ENCODE measurements around the gene HMGCS1.

Gene HMGCS1

DNA sequence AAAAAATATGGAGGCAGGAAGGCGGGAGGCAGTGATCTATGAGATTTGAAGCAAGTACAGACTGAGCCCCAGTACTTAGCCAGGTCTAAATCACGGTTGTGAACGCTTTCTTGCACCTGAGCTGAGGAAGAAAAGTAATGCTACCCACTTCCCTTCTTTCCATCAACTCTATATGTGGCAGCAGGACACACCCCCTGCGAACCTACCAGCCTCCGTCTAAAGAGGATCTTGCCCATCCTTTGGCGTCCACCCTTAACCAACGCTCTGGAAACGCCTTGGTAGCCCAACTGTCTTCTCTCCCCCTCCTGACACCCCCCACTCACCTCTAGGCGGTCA is 545 bp downstream of the HMGCS1 start:
- H3K27ac ChIP-seq, result peak overlapping the region; percentile 91
- TF ChIP-seq, protein P1, sequence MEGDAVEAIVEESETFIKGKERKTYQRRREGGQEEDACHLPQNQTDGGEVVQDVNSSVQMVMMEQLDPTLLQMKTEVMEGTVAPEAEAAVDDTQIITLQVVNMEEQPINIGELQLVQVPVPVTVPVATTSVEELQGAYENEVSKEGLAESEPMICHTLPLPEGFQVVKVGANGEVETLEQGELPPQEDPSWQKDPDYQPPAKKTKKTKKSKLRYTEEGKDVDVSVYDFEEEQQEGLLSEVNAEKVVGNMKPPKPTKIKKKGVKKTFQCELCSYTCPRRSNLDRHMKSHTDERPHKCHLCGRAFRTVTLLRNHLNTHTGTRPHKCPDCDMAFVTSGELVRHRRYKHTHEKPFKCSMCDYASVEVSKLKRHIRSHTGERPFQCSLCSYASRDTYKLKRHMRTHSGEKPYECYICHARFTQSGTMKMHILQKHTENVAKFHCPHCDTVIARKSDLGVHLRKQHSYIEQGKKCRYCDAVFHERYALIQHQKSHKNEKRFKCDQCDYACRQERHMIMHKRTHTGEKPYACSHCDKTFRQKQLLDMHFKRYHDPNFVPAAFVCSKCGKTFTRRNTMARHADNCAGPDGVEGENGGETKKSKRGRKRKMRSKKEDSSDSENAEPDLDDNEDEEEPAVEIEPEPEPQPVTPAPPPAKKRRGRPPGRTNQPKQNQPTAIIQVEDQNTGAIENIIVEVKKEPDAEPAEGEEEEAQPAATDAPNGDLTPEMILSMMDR (conservative IDR thresholded peaks at IDR 0.05), result no peak

DNA sequence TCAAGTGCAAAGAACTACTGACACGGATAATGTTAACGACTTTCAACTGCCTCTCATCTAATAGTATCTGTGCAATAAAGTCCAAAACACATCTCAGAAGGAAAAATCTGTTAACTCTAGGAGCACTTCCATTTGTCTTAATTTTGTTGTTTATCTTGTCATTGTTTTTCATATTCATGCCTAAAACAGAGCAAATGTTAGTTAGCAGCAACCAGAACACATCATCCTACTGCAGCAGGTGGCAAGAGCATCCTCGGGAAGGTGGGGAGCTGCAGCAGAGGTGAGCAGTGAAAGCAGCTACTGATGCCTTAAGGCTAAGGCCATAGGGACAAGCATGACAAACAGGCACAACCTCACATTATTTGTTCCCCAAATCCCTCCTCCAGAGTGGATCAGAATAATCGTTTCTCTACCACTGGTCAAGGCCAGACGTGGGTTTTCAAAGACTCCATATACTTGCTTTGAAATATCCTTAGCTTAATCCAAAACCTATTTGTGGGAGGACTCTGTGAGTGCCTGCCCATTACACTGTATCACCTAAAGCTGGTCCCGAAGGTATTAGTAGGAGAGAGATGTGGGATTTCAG is 1.0 kb downstream of the HMGCS1 start:
- TF ChIP-seq, protein P1 (conservative IDR thresholded peaks at IDR 0.05), result no peak
- peak overlapping the region; percentile 91 for H3K27ac ChIP-seq

DNA sequence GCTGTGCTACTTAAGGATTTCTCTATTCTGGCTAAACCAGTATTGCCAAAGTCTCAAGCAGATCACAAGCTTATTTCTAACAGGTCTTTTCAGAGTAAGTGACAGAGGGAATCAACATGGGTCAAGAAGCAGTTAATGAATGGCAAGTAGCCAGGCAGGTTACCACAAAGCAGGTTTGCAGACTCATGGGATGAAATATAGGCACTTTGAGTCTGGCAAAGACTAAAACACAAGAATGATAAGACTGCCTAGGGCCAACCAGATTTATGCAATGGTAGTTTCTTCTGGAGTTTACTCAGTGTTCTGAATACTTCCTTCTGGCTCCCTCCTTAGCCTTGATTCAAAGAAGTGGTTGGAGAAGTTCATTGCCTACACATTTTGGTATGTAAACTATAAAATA is 3.6 kb downstream of the HMGCS1 start:
- TF ChIP-seq, protein P1 (conservative IDR thresholded peaks at IDR 0.05), result no peak

DNA sequence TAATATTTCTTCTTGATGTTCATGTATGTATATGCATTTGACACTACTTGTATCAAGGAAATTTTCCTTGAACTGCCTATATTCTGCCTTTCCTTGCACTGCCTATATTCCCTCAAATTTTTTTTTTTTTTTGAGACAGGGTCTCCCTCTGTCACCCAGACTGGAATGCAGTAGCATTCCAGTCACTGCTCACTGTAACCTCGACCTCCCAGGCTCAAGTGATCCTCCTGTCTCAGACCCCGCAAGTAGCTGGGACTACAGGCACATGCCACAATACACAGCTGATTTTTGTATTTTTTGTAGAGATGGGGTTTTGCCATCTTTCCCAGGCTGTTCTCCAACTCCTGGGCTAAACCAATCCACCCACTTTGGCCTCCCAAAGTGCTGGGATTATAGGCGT is 4.1 kb downstream of the HMGCS1 start:
- peak overlapping the region; percentile 91 for H3K27ac ChIP-seq
- TF ChIP-seq, protein P1 (conservative IDR thresholded peaks at IDR 0.05), result no peak

More for the DNA sequence above, 3.6 kb downstream of the HMGCS1 start:
- peak overlapping the region; percentile 91 for H3K27ac ChIP-seq

DNA sequence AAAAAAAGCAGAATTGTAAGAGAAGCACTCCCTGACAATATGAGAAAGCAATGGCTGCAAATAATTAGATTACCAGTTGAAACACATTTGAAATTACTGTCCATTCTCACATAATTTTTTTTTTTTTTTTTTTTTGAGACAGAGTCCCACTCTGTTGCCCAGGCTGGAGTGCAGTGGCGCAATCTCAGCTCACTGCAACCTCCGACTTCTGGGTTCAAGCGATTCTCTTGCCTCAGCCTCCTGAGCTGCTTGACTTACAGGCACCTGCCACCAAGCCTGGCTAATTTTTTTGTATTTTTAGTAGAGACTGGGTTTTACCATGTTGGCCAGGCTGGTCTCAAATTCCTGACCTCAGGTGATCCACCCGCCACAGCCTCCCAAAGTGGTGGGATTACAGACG is 6.3 kb downstream of the HMGCS1 start:
- peak overlapping the region; percentile 29; the same call in 1 of the 2 replicates for H3K27ac ChIP-seq

DNA sequence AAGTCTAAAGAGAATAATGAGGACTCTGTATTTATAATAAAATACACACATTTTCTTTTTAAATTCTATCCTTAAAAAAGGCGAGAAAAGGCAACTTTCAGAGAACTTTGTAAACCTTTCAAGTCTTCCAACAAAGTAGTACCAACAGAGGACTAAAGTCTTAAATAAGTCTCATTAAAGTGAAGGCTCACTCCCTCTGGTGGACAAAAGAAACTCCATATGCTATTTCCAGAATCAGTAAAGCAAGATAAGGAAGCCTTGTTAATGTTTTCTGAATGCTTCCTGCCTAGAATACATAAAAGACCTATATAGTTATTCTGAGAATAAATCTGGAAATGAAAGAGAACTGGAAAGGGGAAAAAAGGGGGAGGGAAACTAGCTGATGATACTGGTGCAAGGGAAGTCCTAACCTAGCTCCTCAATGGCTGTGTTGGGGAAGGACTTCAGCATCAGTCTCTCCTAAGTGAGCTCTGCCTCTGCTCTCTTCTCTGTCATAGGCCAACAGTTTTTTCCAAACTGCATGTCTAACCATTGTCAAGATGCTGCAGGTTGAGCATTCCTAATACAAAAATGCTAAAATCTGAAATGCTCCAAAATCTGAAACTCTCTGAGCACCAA is 7.2 kb downstream of the HMGCS1 start:
- H3K27ac ChIP-seq, result peak overlapping the region; percentile 29
- TF ChIP-seq, protein P1 (conservative IDR thresholded peaks at IDR 0.05), result peak; percentile 89

DNA sequence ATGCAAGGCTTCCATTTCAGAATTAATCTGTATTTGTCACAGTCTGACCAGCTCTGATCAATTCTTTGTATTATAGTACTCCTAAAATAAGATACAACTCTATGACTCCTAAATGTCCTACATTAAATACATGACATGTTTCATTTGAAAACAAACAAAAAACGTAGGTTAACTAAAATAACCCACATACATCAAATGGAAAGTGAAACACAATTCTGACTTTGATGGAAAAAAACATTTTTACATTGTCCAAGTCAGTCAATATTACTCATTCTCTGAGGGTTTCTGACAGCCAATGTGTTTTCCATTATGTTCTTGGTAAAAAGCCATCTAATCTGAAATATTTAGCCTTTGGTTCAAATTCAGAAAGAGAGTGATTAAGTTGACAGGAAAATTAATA is 8.7 kb downstream of the HMGCS1 start:
- H3K27ac ChIP-seq, result no peak overlapping the region
- TF ChIP-seq, protein P1 (conservative IDR thresholded peaks at IDR 0.05), result no peak

DNA sequence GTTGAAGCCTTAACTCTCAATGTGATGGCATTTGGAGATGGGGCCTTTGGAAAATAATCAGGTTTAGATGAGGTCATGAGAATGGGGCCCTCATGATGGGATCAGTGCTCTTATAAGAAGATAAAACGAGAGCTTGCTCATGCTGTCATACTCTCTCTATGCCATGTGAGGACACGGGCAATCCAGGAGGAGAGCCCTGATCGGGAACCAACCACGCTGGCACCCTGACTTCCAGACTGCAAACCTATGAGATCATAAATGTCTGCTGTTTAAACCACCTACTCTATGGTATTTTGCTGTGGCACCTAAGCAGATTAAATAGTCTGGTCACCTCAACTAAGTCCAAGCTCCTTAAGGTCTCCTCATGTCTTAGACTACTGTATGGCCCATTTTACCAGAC is 10.0 kb downstream of the HMGCS1 start:
- TF ChIP-seq, protein P1 (conservative IDR thresholded peaks at IDR 0.05), result no peak
- H3K27ac ChIP-seq, result no peak overlapping the region

Data from VCaP (cell line).